ENCODE results near the gene AKAP3. TPM values are rescaled to one million over a fixed set of nuclear protein-coding genes. Genes with fewer than 3 reads are reported as not detected.

The AKAP3 gene
- total and polyA plus RNA-seq, 2 donors (not counting 3 experiments of a cell fraction or from before 2014, with no cell fraction given) = 0.18 to 0.62 TPM

GRCh38 chr12:4679711-4680110 lies 30.9 kb upstream of the AKAP3 start:
- no TSS peak for BruUV-seq (replicated peaks)

More at GRCh38 chr12:4679711-4680110, 30.9 kb upstream of the AKAP3 start:
- Histone ChIP-seq H4K20me1 (replicated peaks; ENCODE audit: control insufficient read depth, extremely low read depth, insufficient read depth, low read length) (no peaks in the 10 kb centered on the region), H3K9ac (replicated peaks; ENCODE audit: extremely low read depth, insufficient read depth, low read length) (no peak overlapping the region), H3K9me1 (replicated peaks; ENCODE audit: control insufficient read depth, extremely low read depth, insufficient read depth, low read length) (no peaks in the 10 kb centered on the region), H3K27me3 (ENCODE audit: control insufficient read depth in 2 of 2, insufficient read depth in 2 of 2, low read length in 2 of 2) (no peaks in the 10 kb centered on the region), H3K36me3 (ENCODE audit: control insufficient read depth in 2 of 2, extremely low read depth in 1 of 2, insufficient read depth in 2 of 2, low read length in 2 of 2) (peaks cover 0 to 5% of the 10 kb centered on the region in 2 experiments), H2AFZ (ENCODE audit: low read depth, low read length) (no peak overlapping the region), H3K9me3 (replicated peaks; ENCODE audit: control insufficient read depth, insufficient read depth, low read length) (no peaks in the 10 kb centered on the region), H3K27ac (ENCODE audit: insufficient read depth, low read depth, low read length) (no peak overlapping the region), H3K79me2 (ENCODE audit: control insufficient read depth, insufficient read depth, low read length) (no peaks in the 10 kb centered on the region), H3K4me2 (ENCODE audit: insufficient read depth, low read length) (no peak overlapping the region), H3K4me1 (ENCODE audit: control insufficient read depth, extremely low read depth, insufficient read depth, low read length) (no peaks in the 10 kb centered on the region), H3K4me3 (replicated peaks in 1 of 3; ENCODE audit: insufficient read depth in 1 of 3, low read depth in 1 of 3, low read length in 3 of 3) (no peak overlapping the region)
- no peak for DNase-seq (ENCODE audit: low read depth, low spot score)
- dilution Hi-C loops (cut with MboI; ENCODE audit: extremely low pct_ligation_motif_present, low sequenced_read_pairs) = no loop called here
- ChIA-PET CTCF (interaction anchor here (1.6 kb wide), 1 partner anchor 18 kb away, joined by 3 read pairs; no protein-coding TSS in a partner anchor), POLR2A (no interaction called here)
- FAIRE-seq = no peak
- intact Hi-C loops (cut with micrococcal nuclease) = no loop called here
- TF ChIP-seq MYC (IDR thresholded peaks at IDR 0.05; ENCODE audit: low read depth, low read length) (no peak), CTCF (IDR thresholded peaks at IDR 0.05; ENCODE audit: extremely low read depth in 1 of 2, insufficient read depth in 1 of 2, low read depth in 1 of 2, low read length in 2 of 2) (no peak), POLR2A (IDR thresholded peaks at IDR 0.05; ENCODE audit: low read depth, low read length) (no peak), JUN (IDR thresholded peaks at IDR 0.05; ENCODE audit: borderline replicate concordance, insufficient read depth, insufficient read length, low read depth) (no peak), EZH2 (IDR thresholded peaks at IDR 0.05; ENCODE audit: borderline replicate concordance, low read depth, low read length, severe bottlenecking) (no peak), POLR2AphosphoS5 (IDR thresholded peaks at IDR 0.05; ENCODE audit: insufficient read depth, low read depth, low read length) (no peak), MAX (IDR thresholded peaks at IDR 0.05; ENCODE audit: insufficient read depth, insufficient read length) (no peak)
